Measurements from ENCODE around the gene KRTAP10-1.

KRTAP10-1 gene

DNA sequence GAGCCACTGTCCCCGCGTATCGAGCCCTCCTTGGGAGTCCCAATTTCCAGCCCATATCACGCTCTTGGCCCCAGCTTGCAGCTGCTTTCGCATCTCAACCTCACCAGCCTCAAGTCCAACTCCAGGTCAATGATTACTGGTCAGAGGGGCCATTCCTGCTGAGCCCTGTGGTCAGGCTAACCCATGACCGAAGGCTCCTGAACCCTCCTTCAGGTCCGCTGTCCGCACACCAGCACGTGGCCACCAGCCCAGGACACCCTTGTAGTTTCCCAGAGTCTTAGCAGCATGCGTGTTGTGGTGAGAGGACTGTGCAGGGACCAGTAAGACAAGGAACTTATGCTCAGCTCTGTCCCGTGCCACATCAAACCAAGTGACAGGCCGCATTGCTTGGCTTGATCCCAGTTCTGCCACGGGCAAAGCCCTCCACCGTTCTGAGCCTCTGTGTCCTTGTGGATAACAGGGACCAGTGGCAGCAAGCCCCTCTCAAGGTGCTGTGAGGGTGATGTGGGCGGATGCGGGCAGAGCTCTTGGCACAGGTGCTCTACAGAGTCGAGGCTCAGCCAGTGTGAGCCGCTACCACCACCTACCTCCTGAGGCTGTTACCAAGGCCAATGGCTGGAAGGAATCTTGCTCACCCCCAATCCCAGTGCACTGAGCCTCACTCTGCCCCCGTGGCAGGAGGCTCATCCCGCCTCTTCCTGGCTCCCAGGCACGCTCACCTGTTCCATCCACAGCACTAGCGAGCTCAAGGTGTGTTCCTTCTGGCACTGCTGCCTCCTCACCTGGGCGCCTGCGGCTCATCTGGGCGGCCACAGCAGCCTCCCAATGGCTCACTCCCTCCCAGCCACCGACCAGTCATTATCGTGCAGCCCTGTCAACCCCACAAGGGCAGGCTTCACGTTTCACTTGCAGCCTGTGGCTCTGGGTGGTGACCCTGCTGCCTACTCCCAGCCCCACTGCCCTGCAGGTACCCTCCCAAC, 20.4 kb downstream of the KRTAP10-1 start:
- peaks cover 3% of the 10 kb centered on the region for H3K9me3 Mint-ChIP-seq
- H3K36me3 Mint-ChIP-seq = no peaks in the 10 kb centered on the region
- H3K27ac Mint-ChIP-seq = no peak overlapping the region
- DNase-seq (ENCODE audit: low spot score in 2 of 2) (no peak), ATAC-seq (no peak)
- H3K4me1 Mint-ChIP-seq = peaks cover 14% of the 10 kb centered on the region
- no peak overlapping the region for H3K4me3 Mint-ChIP-seq

DNA sequence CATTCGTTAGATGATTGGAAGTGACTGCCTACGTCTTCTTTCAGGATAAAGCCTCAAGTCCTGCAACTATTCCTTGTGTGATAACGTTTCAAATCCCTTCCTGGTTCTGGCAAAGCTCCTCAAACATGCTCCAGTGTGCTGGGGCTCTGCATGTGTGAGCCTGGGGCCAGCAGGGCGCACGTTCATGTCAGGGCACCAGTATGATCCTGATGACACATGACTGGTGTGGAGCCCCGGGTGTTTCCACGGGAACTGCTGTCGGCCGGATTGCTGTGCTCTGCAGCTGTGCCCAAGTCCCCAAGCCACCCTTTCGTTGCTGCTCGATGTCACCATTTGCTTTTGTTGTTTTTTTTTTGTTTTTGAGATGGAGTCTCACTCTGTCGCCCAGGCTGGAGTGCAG, 21.3 kb downstream of the KRTAP10-1 start:
- no peak for DNase-seq (ENCODE audit: low spot score in 2 of 2)
- no peak overlapping the region for H3K27ac Mint-ChIP-seq
- peaks cover 14% of the 10 kb centered on the region for H3K4me1 Mint-ChIP-seq
- ATAC-seq = no peak
- no peaks in the 10 kb centered on the region for H3K36me3 Mint-ChIP-seq
- H3K4me3 Mint-ChIP-seq = no peak overlapping the region
- peaks cover 3% of the 10 kb centered on the region for H3K9me3 Mint-ChIP-seq

DNA sequence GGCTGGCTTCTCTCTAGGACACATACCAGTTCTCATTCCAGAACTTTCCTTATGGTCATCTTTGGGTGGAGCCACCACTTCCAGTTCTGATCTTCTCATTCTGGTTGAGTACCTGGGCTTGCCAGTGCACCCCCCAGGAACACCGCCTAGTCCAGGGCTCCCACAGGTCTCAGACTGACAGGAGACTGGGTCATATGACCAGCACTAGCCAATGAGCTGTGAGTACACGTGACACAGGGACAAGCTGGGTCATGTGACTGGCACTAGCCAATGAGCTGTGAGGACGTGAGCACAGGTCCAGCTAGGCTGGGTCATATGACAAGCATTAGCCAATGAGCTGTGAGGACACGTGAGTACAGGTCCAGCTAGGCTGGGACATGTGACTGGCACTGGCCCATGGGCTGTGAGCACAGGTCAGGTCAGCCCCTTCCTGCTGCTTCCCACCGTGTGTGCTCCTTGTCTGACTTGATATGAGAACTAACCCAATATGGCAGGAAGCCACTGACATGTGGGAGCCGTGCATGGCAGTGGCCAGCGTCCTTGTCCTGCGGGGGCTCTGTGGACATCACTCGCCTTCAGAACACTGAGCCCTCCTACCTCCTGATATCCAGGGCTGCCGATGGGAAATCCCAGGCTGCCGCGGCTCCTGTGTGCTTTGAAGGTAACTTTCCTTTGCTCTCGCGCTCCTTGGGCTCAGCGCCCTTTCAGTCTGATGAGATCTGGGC, 22.7 kb downstream of the KRTAP10-1 start:
- peak; percentile 58 for ATAC-seq
- Mint-ChIP-seq H3K4me1 (peaks cover 14% of the 10 kb centered on the region), H3K36me3 (no peaks in the 10 kb centered on the region), H3K9me3 (peaks cover 3% of the 10 kb centered on the region), H3K4me3 (no peak overlapping the region), H3K27ac (peak overlapping the region; percentile 60)
- DNase-seq (ENCODE audit: low spot score in 2 of 2) = no peak

DNA sequence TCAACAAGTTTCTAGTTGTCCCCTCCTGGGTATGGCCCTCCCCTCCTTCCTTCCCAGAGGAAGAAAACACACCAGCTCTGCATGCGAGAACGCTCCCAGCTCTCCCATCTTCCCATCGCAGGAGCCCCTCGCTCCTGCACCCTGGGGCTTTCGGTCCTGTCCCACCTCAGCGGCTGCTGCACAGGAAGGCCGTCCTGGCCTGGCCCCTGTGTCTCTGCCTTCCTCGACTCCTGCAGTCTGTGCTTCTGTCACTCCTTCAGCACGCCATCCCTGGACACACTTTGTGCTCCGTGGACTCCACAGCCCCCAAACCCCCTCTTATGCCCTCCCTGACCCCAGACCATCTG, 23.2 kb downstream of the KRTAP10-1 start:
- Mint-ChIP-seq H3K4me1 (peaks cover 14% of the 10 kb centered on the region), H3K36me3 (no peaks in the 10 kb centered on the region), H3K9me3 (peaks cover 3% of the 10 kb centered on the region), H3K27ac (peak overlapping the region; percentile 60), H3K4me3 (no peak overlapping the region)
- DNase-seq (ENCODE audit: low spot score in 2 of 2) (no peak), ATAC-seq (no peak)

DNA sequence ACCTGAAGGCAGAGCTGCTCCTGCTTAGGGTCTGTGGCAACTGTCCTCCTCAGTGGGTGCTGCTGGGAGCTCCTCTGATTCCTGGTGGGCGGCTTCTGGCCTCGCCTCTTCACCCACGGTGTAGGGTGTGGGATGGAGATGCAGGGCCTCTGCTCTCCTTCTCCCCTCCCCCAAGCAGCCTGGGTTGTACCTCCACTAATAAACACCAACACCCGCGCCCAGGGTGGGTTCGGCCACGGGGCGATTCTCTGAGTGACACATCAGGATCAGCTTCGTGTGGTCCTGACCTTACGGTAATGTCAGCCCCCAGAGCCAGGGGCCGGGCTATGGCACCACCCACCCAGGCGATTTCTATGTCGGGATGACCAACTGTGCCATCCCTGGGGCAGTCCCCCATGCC, 23.7 kb downstream of the KRTAP10-1 start:
- Mint-ChIP-seq H3K36me3 (no peaks in the 10 kb centered on the region), H3K4me3 (no peak overlapping the region), H3K9me3 (peaks cover 3% of the 10 kb centered on the region), H3K4me1 (peaks cover 14% of the 10 kb centered on the region), H3K27ac (peak overlapping the region; percentile 60)
- DNase-seq (ENCODE audit: low spot score in 2 of 2) (no peak), ATAC-seq (no peak)

DNA sequence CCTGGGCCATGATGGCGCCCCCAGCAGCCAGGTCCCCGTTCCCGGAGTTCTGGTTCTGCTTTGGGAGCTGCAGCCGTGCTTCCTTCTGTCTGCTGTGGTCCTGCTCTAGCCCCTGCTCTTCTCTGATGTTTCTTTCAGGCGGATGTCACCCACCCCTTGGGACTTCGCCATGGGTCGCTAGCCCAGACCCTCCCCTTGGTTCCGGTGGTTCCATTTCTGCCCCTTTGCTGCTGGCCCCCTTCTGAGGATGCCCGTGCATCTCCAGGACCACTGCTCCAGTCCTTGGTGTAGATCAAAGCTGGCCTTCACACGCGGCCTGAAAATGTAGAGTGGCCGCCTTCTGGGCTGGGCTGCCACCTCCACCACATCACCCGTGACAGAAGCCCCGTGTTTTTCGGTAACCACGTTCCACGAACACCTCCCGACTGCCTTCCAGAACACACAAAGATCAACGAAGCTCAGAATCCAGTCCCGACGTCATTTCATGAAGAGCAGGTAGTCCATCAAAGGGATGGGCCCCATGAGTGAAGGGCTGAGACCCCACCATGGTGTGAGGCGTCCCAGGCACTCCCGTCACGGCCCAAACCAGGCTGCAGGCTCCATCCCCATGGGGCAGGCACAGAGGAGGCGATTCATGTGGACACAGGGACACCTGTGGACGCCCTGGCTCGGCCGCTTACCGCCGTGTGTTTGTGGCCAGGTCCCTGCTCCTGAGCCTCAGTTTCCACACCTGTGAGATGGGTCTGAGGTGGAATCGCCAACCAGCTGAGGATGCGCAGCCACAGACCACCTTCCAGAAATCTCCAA, 24.4 kb downstream of the KRTAP10-1 start:
- DNase-seq (ENCODE audit: low spot score in 2 of 2) (no peak), ATAC-seq (no peak)
- no peak overlapping the region for H3K4me3 Mint-ChIP-seq
- H3K36me3 Mint-ChIP-seq = no peaks in the 10 kb centered on the region
- H3K27ac Mint-ChIP-seq = no peak overlapping the region
- H3K9me3 Mint-ChIP-seq = peaks cover 3% of the 10 kb centered on the region
- H3K4me1 Mint-ChIP-seq = peaks cover 14% of the 10 kb centered on the region

DNA sequence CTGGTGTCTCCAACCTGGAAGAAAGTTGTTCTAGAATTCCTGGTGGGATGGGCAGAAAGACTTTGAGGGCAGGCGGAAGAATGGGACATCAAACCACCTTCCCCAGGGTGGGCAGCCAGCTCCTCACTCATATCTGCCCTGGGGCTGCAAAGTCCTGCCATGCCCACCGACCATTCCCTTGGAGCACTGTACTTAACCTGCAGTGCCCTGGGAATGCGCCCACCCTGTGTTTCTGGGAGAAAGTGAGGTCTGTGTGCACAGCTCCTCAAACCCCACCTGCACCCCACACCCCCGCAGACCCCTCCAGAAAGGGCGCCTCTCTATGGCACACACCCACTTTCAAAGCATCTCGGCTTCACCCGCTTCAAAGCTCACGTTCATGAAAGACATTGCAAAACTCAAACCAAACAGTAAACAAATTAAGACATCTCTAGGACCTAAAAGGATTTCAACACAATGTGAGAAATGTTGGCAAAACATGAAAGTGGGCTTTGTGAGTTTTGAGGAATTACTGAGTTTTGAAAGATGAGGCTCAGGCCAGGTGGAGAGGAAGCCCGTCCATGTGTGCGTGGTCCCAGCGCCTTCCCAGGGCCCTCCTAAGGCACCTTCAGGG, 25.1 kb downstream of the KRTAP10-1 start:
- Mint-ChIP-seq H3K9me3 (peaks cover 3% of the 10 kb centered on the region), H3K36me3 (no peaks in the 10 kb centered on the region), H3K4me3 (no peak overlapping the region), H3K27ac (no peak overlapping the region), H3K4me1 (peaks cover 14% of the 10 kb centered on the region)
- no peak for DNase-seq (ENCODE audit: low spot score in 2 of 2)
- no peak for ATAC-seq

DNA sequence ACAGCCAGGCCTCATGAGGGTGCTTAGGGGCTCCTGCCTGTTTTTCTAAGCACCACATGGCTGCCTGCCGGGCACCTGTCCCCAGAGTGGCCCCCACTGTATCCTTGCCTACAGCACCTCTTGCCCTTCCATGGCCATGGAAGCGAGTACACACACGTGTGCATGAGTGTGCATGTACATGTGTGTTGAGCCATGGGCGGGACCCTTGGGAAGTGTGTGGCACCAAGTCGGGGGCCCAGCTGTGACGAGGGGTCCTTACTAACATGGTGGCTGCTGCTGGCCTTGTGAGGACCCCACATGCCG, 25.8 kb downstream of the KRTAP10-1 start:
- Mint-ChIP-seq H3K9me3 (peaks cover 3% of the 10 kb centered on the region), H3K4me3 (no peak overlapping the region), H3K27ac (no peak overlapping the region), H3K4me1 (peaks cover 14% of the 10 kb centered on the region), H3K36me3 (no peaks in the 10 kb centered on the region)
- no peak for ATAC-seq
- DNase-seq (ENCODE audit: low spot score in 2 of 2) = no peak

DNA sequence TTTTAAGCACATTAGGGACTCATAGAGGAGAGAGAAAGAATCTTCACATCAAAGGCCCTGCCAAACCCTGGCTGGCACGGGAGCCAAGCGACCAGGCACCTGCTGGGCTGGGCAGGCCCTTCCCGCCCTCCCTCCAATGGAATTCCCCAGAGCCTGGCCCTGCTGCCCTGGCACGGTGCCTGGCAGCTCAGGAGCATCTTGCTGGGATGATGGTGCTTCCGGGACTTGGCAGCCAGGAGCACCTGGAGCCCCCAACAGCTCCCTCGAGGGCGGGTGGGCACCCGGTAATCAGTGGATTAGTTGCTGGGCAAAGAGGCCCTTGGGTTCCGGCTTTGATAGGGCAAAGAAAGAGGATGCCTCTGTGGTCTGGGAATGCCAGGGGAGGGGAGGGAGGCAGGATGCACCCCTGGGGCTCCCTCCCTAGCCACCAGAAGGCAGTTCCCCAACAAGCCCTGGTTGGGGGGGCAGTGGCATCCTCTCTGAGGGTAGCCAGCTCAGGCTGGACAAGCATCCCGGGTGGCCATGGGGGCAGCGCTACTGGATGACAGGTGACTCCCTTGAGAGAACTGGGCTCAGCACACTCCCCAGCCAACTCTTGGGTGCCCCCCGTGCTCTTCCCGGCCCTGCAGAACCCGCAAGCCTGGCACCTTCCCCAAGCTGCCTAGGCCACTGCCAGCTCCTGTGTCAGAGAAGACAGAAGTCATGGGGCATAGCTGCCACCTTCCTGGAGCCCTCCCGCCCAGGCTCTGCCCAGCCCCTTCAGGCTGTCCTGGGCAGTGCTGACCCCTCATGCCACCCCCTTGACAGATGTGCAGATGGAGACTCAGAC, 26.4 kb downstream of the KRTAP10-1 start:
- Mint-ChIP-seq H3K4me3 (no peak overlapping the region), H3K27ac (no peak overlapping the region), H3K9me3 (peaks cover 3% of the 10 kb centered on the region), H3K4me1 (peaks cover 14% of the 10 kb centered on the region), H3K36me3 (no peaks in the 10 kb centered on the region)
- ATAC-seq (no peak), DNase-seq (ENCODE audit: low spot score in 2 of 2) (no peak)

DNA sequence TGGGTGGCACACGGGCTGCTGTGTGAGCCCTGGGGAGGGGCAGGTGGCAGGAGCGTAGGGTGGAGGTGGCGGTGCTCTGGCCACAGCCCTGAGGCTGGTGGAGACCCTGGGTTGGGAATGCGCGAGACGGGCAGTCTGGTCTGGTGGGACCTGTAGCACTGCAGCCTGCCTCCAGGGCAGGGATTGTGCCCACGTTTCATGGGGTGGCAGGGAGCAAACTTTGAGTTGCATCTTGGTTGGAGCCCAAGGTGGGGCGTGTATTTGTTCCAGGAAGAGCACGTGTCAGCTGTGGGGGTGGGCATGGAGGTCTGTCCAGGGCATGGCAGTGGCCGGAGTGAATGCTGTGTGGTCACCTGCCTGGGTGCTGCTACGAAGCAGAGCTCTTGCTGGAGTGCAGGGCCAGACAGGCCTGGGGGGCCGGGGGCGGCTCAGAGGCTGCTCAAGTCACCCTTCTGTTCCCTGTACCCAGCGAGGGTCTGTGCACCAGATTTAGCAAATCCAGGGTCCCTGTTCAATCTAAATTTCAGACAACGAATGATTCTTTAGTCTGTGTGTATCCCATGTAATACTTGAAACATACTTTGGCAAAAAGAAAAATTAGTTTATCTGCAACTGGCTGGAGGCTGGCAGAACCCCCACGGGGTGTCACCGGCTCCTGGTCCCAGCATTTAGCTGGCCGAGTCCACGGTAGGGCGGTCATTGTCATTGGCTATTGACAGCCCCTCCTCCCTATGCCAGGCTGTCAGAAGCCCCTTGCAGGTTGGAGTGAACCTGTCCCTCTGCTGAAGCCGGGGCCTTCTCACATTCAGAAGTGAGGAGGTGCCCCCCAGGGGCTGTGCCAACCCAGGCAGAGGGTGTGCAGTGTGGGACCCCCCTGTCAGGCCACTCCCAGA, 27.3 kb downstream of the KRTAP10-1 start:
- H3K36me3 Mint-ChIP-seq = no peaks in the 10 kb centered on the region
- DNase-seq (ENCODE audit: low spot score in 2 of 2) (no peak), ATAC-seq (no peak)
- peaks cover 10% of the 10 kb centered on the region for H3K4me1 Mint-ChIP-seq
- peaks cover 1% of the 10 kb centered on the region for H3K9me3 Mint-ChIP-seq
- no peak overlapping the region for H3K4me3 Mint-ChIP-seq
- no peak overlapping the region for H3K27ac Mint-ChIP-seq

DNA sequence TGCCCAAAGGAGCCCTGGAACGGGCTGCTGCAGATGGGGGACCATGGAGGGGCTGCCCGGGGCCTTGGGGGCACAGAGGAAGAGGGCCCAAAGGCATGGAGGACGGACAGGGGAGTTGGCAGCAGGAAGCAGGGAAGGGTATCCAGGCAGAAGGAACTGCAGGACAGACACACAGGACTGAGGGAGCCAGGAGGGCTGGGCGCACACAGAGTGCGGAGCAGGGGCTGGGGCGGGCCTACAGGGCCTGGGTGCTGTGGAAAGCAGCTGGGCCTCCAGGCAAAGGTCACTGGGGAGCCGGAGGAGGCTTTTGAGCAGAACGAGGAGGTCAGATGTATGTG, 28.1 kb downstream of the KRTAP10-1 start:
- ATAC-seq = no peak
- Mint-ChIP-seq H3K4me1 (peaks cover 3% of the 10 kb centered on the region), H3K4me3 (no peak overlapping the region), H3K9me3 (no peaks in the 10 kb centered on the region), H3K36me3 (no peaks in the 10 kb centered on the region), H3K27ac (no peak overlapping the region)
- no peak for DNase-seq (ENCODE audit: low spot score in 2 of 2)

DNA sequence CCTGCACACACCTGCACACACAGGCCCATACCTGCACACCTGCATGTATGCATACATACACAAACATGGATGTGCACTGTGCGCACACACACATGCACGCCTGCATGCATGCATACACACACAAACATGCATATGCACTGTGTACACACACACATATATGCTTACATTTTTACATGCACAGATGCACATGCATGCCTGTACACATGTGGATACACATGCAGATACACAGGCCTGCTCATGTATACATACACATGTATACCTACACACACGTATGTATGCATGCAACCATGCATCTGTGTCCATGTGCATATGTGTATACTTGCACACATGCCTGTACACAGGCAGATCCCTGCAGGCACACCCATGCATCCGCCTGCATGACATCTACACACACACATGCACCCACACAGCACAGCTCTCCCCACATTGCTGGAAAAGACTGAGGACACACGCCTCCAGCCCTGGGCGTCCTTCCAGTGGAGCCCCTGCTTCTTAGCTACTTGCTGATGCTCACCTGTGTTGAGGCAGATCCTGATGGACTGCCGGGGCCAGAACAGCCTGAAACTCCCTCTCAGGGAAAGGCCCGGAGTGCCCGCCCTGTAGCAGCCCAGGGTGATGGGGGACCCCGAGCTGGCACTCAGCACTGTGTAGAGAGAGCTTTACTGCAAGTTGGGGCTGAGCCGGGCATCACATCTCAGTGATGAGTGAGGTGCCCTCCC, 28.6 kb downstream of the KRTAP10-1 start:
- no peaks in the 10 kb centered on the region for H3K36me3 Mint-ChIP-seq
- H3K27ac Mint-ChIP-seq = no peak overlapping the region
- no peak overlapping the region for H3K4me3 Mint-ChIP-seq
- no peaks in the 10 kb centered on the region for H3K9me3 Mint-ChIP-seq
- no peaks in the 10 kb centered on the region for H3K4me1 Mint-ChIP-seq
- DNase-seq (ENCODE audit: low spot score in 2 of 2) (no peak), ATAC-seq (no peak)

DNA sequence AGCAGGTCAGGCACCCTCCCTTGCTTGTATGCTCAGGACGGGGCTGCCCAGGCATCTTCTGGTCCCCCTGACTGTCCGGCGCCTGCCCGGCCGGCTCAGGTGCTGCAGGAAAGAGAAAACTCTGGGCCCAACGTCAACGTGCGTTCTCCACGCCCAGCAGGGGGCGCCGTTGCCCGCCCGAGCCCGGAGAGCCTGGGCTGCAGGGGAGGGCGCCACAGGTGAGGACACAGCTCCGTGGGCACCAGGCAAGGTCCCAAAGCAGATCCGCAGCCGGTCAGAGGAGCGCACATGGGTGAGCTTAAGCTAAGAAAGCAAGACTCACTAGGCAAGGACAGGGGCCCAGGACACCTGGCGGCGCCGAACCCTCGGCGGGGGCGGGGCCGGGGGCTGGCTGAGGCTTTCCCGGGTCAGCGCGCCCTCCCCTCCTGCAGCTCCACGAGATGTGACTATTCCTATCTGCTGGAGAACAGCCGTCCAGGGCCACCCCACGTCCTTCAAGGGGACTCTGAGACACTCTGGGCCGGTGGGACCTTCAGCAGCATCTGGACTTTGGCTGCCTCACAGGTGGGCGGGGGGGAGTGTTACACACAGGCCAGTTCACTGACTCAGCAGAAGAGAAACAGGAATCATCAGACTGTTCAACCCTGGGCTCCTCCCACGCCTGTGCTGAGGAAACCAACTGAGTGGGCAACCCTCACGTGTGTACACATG, 29.3 kb downstream of the KRTAP10-1 start:
- Mint-ChIP-seq H3K4me1 (no peaks in the 10 kb centered on the region), H3K27ac (no peak overlapping the region), H3K36me3 (no peaks in the 10 kb centered on the region), H3K9me3 (no peaks in the 10 kb centered on the region), H3K4me3 (no peak overlapping the region)
- peak; percentile 84 for ATAC-seq
- peak; percentile 85 to 86 for DNase-seq (ENCODE audit: low spot score in 2 of 2)
